Coronary artery (tissue), 2 donors: ENCODE results near the gene HSFX1.
"Not testable (repeated sequence)": the region's sequence is repeated elsewhere in the genome, so short reads cannot be mapped to it uniquely, and the experiment has no call there.

Experiments
- DNase-seq: peaks from one replicate; pipeline ENCODE4 v3.0.0-alpha.2; 2017; ENCODE audit warnings: low spot score
- H3K27ac ChIP-seq, 2 donors: fragments of 200-600 bp; sonication (generic); one replicate each; pipeline ENCODE4 v1.5.1; 2016 to 2019
- H3K4me3 ChIP-seq: fragments of 200-600 bp; sonication (generic); 2 replicates; pipeline ENCODE4 v1.5.1; 2016; ENCODE audit warnings: mild to moderate bottlenecking, moderate library complexity
- CTCF ChIP-seq: fragments of 200-600 bp; sonication (generic); IDR thresholded peaks from one replicate; pipeline ENCODE4 v1.5.1; 2019; ENCODE audit warnings: antibody characterized with exemption

The HSFX1 gene

GRCh38 chrX:149762696-149763614 lies 10.9 kb upstream of the HSFX1 start:
- no peak overlapping the region for H3K4me3 ChIP-seq
- no peak overlapping the region for H3K27ac ChIP-seq
- TF ChIP-seq CTCF, result no peak
- DNase-seq, result peak; percentile 70

GRCh38 chrX:149770344-149770743 lies 3.5 kb upstream of the HSFX1 start:
- H3K27ac ChIP-seq, DNase-seq, H3K4me3 ChIP-seq: not testable (repeated sequence)

GRCh38 chrX:149773026-149773425 lies 842 bp upstream of the HSFX1 start:
- not testable (repeated sequence) for H3K4me3 ChIP-seq, H3K27ac ChIP-seq, DNase-seq

GRCh38 chrX:149777999-149778398 lies 4.1 kb downstream of the HSFX1 start:
- H3K4me3 ChIP-seq, result not testable (repeated sequence)

GRCh38 chrX:149781727-149782126 lies 7.9 kb downstream of the HSFX1 start, which contains the start of gene MAGEA9:
Gene MAGEA9, plus strand, starts transcription at chrX:149781930. Its CDS starts 4,281 bp downstream, at chrX:149786211.
- DNase-seq, H3K4me3 ChIP-seq, H3K27ac ChIP-seq: not testable (repeated sequence)

More at GRCh38 chrX:149777999-149778398, 4.1 kb downstream of the HSFX1 start:
- H3K27ac ChIP-seq, DNase-seq: not testable (repeated sequence)

- H3K4me3 ChIP-seq, DNase-seq, H3K27ac ChIP-seq: not testable (repeated sequence)
These were observed 21.7 kb downstream of the HSFX1 start for GRCh38 chrX:149795531-149795930.

GRCh38 chrX:149799095-149799714 lies 25.3 kb downstream of the HSFX1 start:
- H3K27ac ChIP-seq, result no peak overlapping the region
- H3K4me3 ChIP-seq, result no peak overlapping the region
- no peak for DNase-seq
- TF ChIP-seq CTCF, result no peak

- no peak overlapping the region for H3K27ac ChIP-seq
- no peak for TF ChIP-seq CTCF
- H3K4me3 ChIP-seq, result no peak overlapping the region
- DNase-seq, result no peak
These were observed 26.1 kb downstream of the HSFX1 start for GRCh38 chrX:149799938-149800337.

GRCh38 chrX:149803458-149804062 lies 29.7 kb downstream of the HSFX1 start:
- DNase-seq, result no peak
- no peak for TF ChIP-seq CTCF
- Histone ChIP-seq H3K4me3 (no peak overlapping the region), H3K27ac (no peak overlapping the region)
